ENCODE measurements around the gene XKR8.

GRCh38 chr1:27999055-27999454 lies 39.3 kb downstream of the XKR8 start:
- TF ChIP-seq FOXK2 (conservative IDR thresholded peaks at IDR 0.05 in 1 of 2, IDR thresholded peaks at IDR 0.05 in 1 of 2; ENCODE audit: low read depth in 2 of 2) (no peak), NR3C1 (CRISPR knock-in tag; IDR thresholded peaks at IDR 0.05) (no peak), MAFG (tag; conservative IDR thresholded peaks at IDR 0.05) (no peak), UBTF (IDR thresholded peaks at IDR 0.05; ENCODE audit: borderline replicate concordance in 1 of 2, low read depth in 2 of 2, low read length in 2 of 2) (no peak), KDM1A (IDR thresholded peaks at IDR 0.05) (no peak), GTF2F1 (IDR thresholded peaks at IDR 0.05; ENCODE audit: low read depth, low read length) (no peak)
